Heart right ventricle (tissue), 16 donors: ENCODE data around the gene CHST11. TPM values are rescaled to one million over a fixed set of nuclear protein-coding genes. Genes with fewer than 3 reads are reported as not detected.

Source experiments
- ATAC-seq, 8 donors: fragments of 200-7000 bp; cut with Tn5 transposase; one replicate each; pipeline ENCODE4 v1.9.1; 2020; ENCODE audit warnings: mild to moderate bottlenecking in 8 of 8, moderate library complexity in 8 of 8, moderate number of reproducible peaks in 1 of 8
- DNase-seq, 2 donors: peaks; one replicate each; pipeline ENCODE4 v3.0.0-alpha.2; 2020
- H3K27ac ChIP-seq, 10 donors: fragments of 200-600 bp; sonication (generic) in 2 of 10; one replicate each; pipeline versions ENCODE4 v1.5.0 to v1.8.0; 2020 to 2022; ENCODE audit warnings: mild to moderate bottlenecking in 3 of 10
- H3K27me3 ChIP-seq, 7 donors: fragments of 200-600 bp; one replicate each; pipeline ENCODE4 v1.8.0; 2021 to 2022; ENCODE audit warnings: mild to moderate bottlenecking in 2 of 7
- H3K36me3 ChIP-seq, 9 donors: fragments of 200-600 bp; sonication (generic) in 1 of 9; one replicate each; pipeline versions ENCODE4 v1.5.0 to v1.8.0; 2020 to 2022; ENCODE audit warnings: mild to moderate bottlenecking in 2 of 9
- H3K4me1 ChIP-seq, 9 donors: fragments of 200-600 bp; sonication (generic) in 1 of 9; one replicate each; pipeline versions ENCODE4 v1.5.0 to v1.8.0; 2020 to 2022; ENCODE audit warnings: mild to moderate bottlenecking in 4 of 9
- H3K4me3 ChIP-seq, 10 donors: fragments of 200-600 bp; sonication (generic) in 2 of 10; one replicate each; pipeline versions ENCODE4 v1.5.0 to v1.8.0; 2020 to 2022; ENCODE audit warnings: mild to moderate bottlenecking in 7 of 10, moderate library complexity in 2 of 10
- H3K9me3 ChIP-seq, 11 donors: fragments of 200-600 bp in 10 of 11; sonication (generic) in 2 of 11; one replicate each; pipeline versions ENCODE4 v1.5.0 to v1.8.0; 2013 to 2022; ENCODE audit warnings: mild to moderate bottlenecking in 2 of 11, control low read depth in 1 of 11, moderate library complexity in 1 of 11
- CTCF ChIP-seq, 9 donors: fragments of 200-600 bp; sonication (generic) in 2 of 9; IDR thresholded peaks; one replicate each; pipeline versions ENCODE4 v1.5.0 to v1.8.0; 2021 to 2022; ENCODE audit warnings: antibody characterized with exemption in 9 of 9, mild to moderate bottlenecking in 5 of 9, moderate library complexity in 1 of 9
- WGBS, 2 donors: extraction: QIAGEN DNeasy Blood & Tissue Kit; methylation state at CpG; one replicate each; pipeline ENCODE4 v1.1.7; 2013; ENCODE audit warnings: inconsistent platforms in 1 of 2; 5-methylcytosine and 5-hydroxymethylcytosine counted together
- intact Hi-C, 10 donors: fragments of 100-400 bp; cut with DNase I; formaldehyde crosslinking; loops; one replicate each; pipeline versions ENCODE4 v1.11.1 to v1.14.2; 2022
- polyA plus RNA-seq, 2 donors: library from polyadenylated mRNA; stranded (reverse); fragments of 200-250 nt; gene quantifications; one replicate each; pipeline ENCODE4 v1.2.3, GENCODE V29; 2013
- total RNA-seq, 10 donors: library from RNA; stranded (reverse); fragmentation: NEBNext Ultra II Directional in 3 of 10; extraction: Animal tissue kit (Norgen Biotek cat#: 25700) in 3 of 10; gene quantifications; one replicate each; pipeline versions ENCODE4 v1.2.1 to v1.2.4, GENCODE V29; 2021 to 2023
- donor health status: Arrhythmogenic right ventricular cardiomyopathy.
- donor health status: ischemic (EF 13 %, LVEDD 7.1; RV severe dilation, severe dysfunction).
- donor health status: healthy with polysubstance abuse.
- donor health status: DM: no; HTN: yes; CAD: no.
- donor health status: DM: no; HTN: no; CAD: no.
- donor health status: ischemic (EF 25% LVEDD 6.9; RV normal size, moderate dysfunction).
- donor health status: ischemic (EF 25% LVEDD 5.7; RV mildly dilated, moderate dysfunction).
- donor health status: healthy.
- donor health status: DM: yes; HTN: yes; CAD: no.
- donor health status: Ischemic cardiomyopathy.
- donor health status: ischemic (EF 35%, LVEDD 5.7; RV mildly dilated, moderate dysfunction).
- donor health status: nonischemic (EF 11% LVEDD 7.7; RV severe dilation, severe dysfunction).
- donor health status: DM: yes; HTN: yes; CAD: no.
- donor health status: PGD.
- donor health status: ischemic (EF 29% LVEDD 5.4; RV normal size, mild dysfunction).
- donor health status: nonischemic (EF 23%, LVEDD 6.1; RV moderate dilation, normal function).

CHST11 gene
- total and polyA plus RNA-seq, 12 donors: 1.1 to 12.7 (median 4.3) TPM

- 94% methylated on average over 2 of the region's 2 CpGs for WGBS, 2 donors
- ATAC-seq: no peak
- TF ChIP-seq CTCF (IDR thresholded peaks at IDR 0.05): no peak
- intact Hi-C loops: no loop called here
- peaks cover 0 to 16% (median 0%) of the 10 kb centered on the region in 9 donors for H3K4me1 ChIP-seq
- no peak overlapping the region for H3K4me3 ChIP-seq
- no peaks in the 10 kb centered on the region for H3K9me3 ChIP-seq
- no peak overlapping the region for H3K27ac ChIP-seq
- no peaks in the 10 kb centered on the region for H3K27me3 ChIP-seq
- H3K36me3 ChIP-seq: no peaks in the 10 kb centered on the region
- no peak for DNase-seq
Measured at GRCh38 chr12:104536841-104537240, 80.1 kb downstream of the CHST11 start.

- WGBS, 2 donors: 94 to 95% methylated on average over 4 of the region's 4 CpGs
- Histone ChIP-seq H3K27ac (no peak overlapping the region), H3K36me3 (no peaks in the 10 kb centered on the region), H3K9me3 (no peaks in the 10 kb centered on the region), H3K4me1 (peaks cover 0 to 16% (median 0%) of the 10 kb centered on the region in 9 donors), H3K27me3 (no peaks in the 10 kb centered on the region), H3K4me3 (no peak overlapping the region)
- intact Hi-C loops: no loop called here
- DNase-seq (no peak), ATAC-seq (no peak)
- no peak for TF ChIP-seq CTCF (IDR thresholded peaks at IDR 0.05)
Measured at GRCh38 chr12:104538056-104538455, 81.3 kb downstream of the CHST11 start.

GRCh38 chr12:104538891-104539462, 82.2 kb downstream of the CHST11 start:
- 90% methylated on average over 6 of the region's 6 CpGs for WGBS, 2 donors
- TF ChIP-seq CTCF (IDR thresholded peaks at IDR 0.05): no peak
- ATAC-seq: no peak

GRCh38 chr12:104544836-104545235, 88.1 kb downstream of the CHST11 start:
- no peak for ATAC-seq
- 94 to 96% methylated on average over 5 of the region's 5 CpGs for WGBS, 2 donors
- intact Hi-C loops: no loop called here

More at GRCh38 chr12:104538891-104539462, 82.2 kb downstream of the CHST11 start:
- Histone ChIP-seq H3K9me3 (no peaks in the 10 kb centered on the region), H3K27ac (no peak overlapping the region), H3K27me3 (no peaks in the 10 kb centered on the region), H3K4me1 (peaks cover 0 to 7% (median 0%) of the 10 kb centered on the region in 9 donors), H3K36me3 (no peaks in the 10 kb centered on the region), H3K4me3 (no peak overlapping the region)
- intact Hi-C loops: no loop called here
- no peak for DNase-seq

More at GRCh38 chr12:104544836-104545235, 88.1 kb downstream of the CHST11 start:
- Histone ChIP-seq H3K36me3 (no peaks in the 10 kb centered on the region), H3K4me1 (peaks cover 0 to 29% (median 6%) of the 10 kb centered on the region in 9 donors), H3K4me3 (no peak overlapping the region), H3K27me3 (no peaks in the 10 kb centered on the region), H3K27ac (no peak overlapping the region), H3K9me3 (no peaks in the 10 kb centered on the region)
- no peak for TF ChIP-seq CTCF (IDR thresholded peaks at IDR 0.05)
- no peak for DNase-seq
